A673 (cell line): ENCODE results near the gene RBMS2. TPM values are rescaled to one million over a fixed set of nuclear protein-coding genes. Genes with fewer than 3 reads are reported as not detected.

Experiments used
- BruUV-seq: library from RNA; stranded (reverse); fragments of 400-500 nt; replicated peaks from 2 replicates; lab custom pipeline; 2021; lab: Mats Ljungman, UMichigan
- CTCF ChIA-PET: fragments of 300-600 bp; sonication (Branson Sonifier 250); formaldehyde crosslinking; loops from one replicate; lab custom pipeline; 2022; ENCODE audit warnings: antibody characterized with exemption; lab: Charles Lee
- POLR2A ChIA-PET: fragments of 300-600 bp; sonication (Branson Sonifier 250); formaldehyde crosslinking; loops from one replicate; lab custom pipeline; 2022; ENCODE audit warnings: antibody characterized with exemption; ENCODE audit not compliant: low non-redundant PET; lab: Charles Lee
- DNase-seq: peaks from one replicate; pipeline ENCODE4 v3.0.0-alpha.2; 2015; ENCODE audit warnings: low spot score
- H3K27ac ChIP-seq: fragments of 200-600 bp; sonication (generic); 2 replicates; pipeline ENCODE4 v1.5.1; 2016; ENCODE audit warnings: mixed run types, low read depth, mild to moderate bottlenecking, mixed read lengths, antibody characterized with exemption, low read length; ENCODE audit not compliant: poor library complexity, severe bottlenecking
- H3K27me3 ChIP-seq: fragments of 200-600 bp; sonication (generic); replicated peaks from 2 replicates; pipeline ENCODE4 v1.6.1; 2017; ENCODE audit warnings: mixed run types, low read depth, mild to moderate bottlenecking, mixed read lengths, antibody characterized with exemption, low read length; ENCODE audit not compliant: insufficient read depth, poor library complexity
- H3K36me3 ChIP-seq: fragments of 200-600 bp; sonication (generic); 2 replicates; pipeline ENCODE4 v1.6.1; 2016; ENCODE audit warnings: mixed run types, mild to moderate bottlenecking, mixed read lengths, antibody characterized with exemption, low read length; ENCODE audit not compliant: insufficient read depth, poor library complexity, severe bottlenecking
- H3K4me1 ChIP-seq: fragments of 200-600 bp; sonication (generic); 2 replicates; pipeline ENCODE4 v1.6.1; 2017; ENCODE audit warnings: mixed run types, mild to moderate bottlenecking, mixed read lengths, antibody characterized with exemption, low read length; ENCODE audit not compliant: insufficient read depth, poor library complexity, severe bottlenecking
- H3K4me3 ChIP-seq: fragments of 200-600 bp; sonication (generic); 2 replicates; pipeline ENCODE4 v1.5.1; 2016; ENCODE audit warnings: low read depth, mixed run types, mild to moderate bottlenecking, mixed read lengths, low read length; ENCODE audit not compliant: poor library complexity, severe bottlenecking
- H3K9me3 ChIP-seq: fragments of 200-600 bp; sonication (generic); 2 replicates; pipeline ENCODE4 v1.6.1; 2016; ENCODE audit warnings: mixed run types, low read depth, mild to moderate bottlenecking, mixed read lengths, antibody characterized with exemption, low read length; ENCODE audit not compliant: poor library complexity, severe bottlenecking
- CTCF ChIP-seq: fragments of 300-800, 200-600 bp; sonication (generic); conservative IDR thresholded peaks from 2 replicates; pipeline ENCODE4 v1.5.1; 2017; ENCODE audit warnings: low read depth, mild to moderate bottlenecking, antibody characterized with exemption, low read length, moderate library complexity, mixed read lengths
- EZH2 ChIP-seq: fragments of 200-600 bp; sonication (generic); IDR thresholded peaks from 2 replicates; pipeline ENCODE4 v1.6.1; 2017; ENCODE audit warnings: borderline replicate concordance, low read depth, mild to moderate bottlenecking, mixed read lengths, antibody characterized with exemption, low read length; ENCODE audit not compliant: poor library complexity, severe bottlenecking
- intact Hi-C: fragments of 100-400 bp; cut with micrococcal nuclease; formaldehyde crosslinking; loops from one replicate; pipeline ENCODE4 v1.10.0; 2022; ENCODE audit not compliant: unreplicated experiment
- total RNA-seq: library from RNA; stranded (reverse); gene quantifications from 2 replicates; pipeline ENCODE4 v1.2.3, GENCODE V29; 2021

RBMS2 gene
- total RNA-seq, 1 experiment from 2014 or later: 29.7 TPM

DNA sequence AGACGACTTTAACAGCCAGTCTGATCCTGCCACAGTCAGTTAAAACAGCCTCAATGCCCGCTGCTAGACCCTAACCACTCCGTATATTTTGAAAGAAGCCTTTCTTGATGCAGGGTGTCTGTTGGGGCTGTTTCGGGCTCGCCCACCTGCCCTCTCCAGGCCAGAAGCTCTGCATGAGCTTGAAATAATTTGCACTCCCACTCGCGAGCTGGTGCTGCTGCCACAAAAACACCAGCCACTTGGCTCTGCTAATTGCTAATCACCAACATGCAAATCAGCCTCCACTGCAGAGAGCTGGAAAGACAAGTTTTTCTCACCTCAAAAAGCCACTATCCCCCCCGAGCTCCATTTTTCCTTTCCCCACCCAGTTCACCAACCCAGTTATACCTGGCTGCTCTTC, 93.0 kb downstream of the RBMS2 start:
- POLR2A ChIA-PET: interaction anchor here (0.6 kb wide), 1 partner anchor 20 kb away, joined by 9 read pairs; no protein-coding TSS in a partner anchor
- Histone ChIP-seq H3K4me1 (no peaks in the 10 kb centered on the region), H3K27me3 (no peaks in the 10 kb centered on the region), H3K27ac (no peak overlapping the region), H3K4me3 (no peak overlapping the region), H3K36me3 (peaks cover 92% of the 10 kb centered on the region), H3K9me3 (no peaks in the 10 kb centered on the region)
- no TSS peak for BruUV-seq
- CTCF ChIA-PET: interaction anchor here (0.6 to 1.1 kb wide), 2 partner anchors 22 to 76 kb away, joined by 3 to 5 read pairs; no protein-coding TSS in a partner anchor
- TF ChIP-seq EZH2 (no peak), CTCF (no peak)
- intact Hi-C loops: no loop called here
- DNase-seq: no peak

GRCh38 chr12:56616244-56616643, 94.6 kb downstream of the RBMS2 start:
- ChIA-PET CTCF (no interaction called here), POLR2A (no interaction called here)
- Histone ChIP-seq H3K4me1 (no peaks in the 10 kb centered on the region), H3K27me3 (no peaks in the 10 kb centered on the region), H3K36me3 (peaks cover 82% of the 10 kb centered on the region), H3K27ac (no peak overlapping the region), H3K9me3 (no peaks in the 10 kb centered on the region), H3K4me3 (no peak overlapping the region)
- TF ChIP-seq CTCF: no peak
- TF ChIP-seq EZH2: no peak
- no peak for DNase-seq
- BruUV-seq: no TSS peak
- intact Hi-C loops: no loop called here

- BruUV-seq: no TSS peak
- no peak overlapping the region for H3K27ac ChIP-seq
- H3K4me3 ChIP-seq: no peak overlapping the region
- H3K4me1 ChIP-seq: no peaks in the 10 kb centered on the region
- DNase-seq: no peak
- peaks cover 75% of the 10 kb centered on the region for H3K36me3 ChIP-seq
- CTCF ChIA-PET: no interaction called here
- intact Hi-C loops: no loop called here
- no peak for TF ChIP-seq EZH2
- no peak for TF ChIP-seq CTCF
- H3K9me3 ChIP-seq: no peaks in the 10 kb centered on the region
- POLR2A ChIA-PET: no interaction called here
- no peaks in the 10 kb centered on the region for H3K27me3 ChIP-seq
Measured at GRCh38 chr12:56616925-56617324, 95.3 kb downstream of the RBMS2 start.
